Panc1 (cell line): ENCODE data around the gene RPL35.

Experiments
- CTCF ChIP-seq: fragments of 450-650 bp; IDR thresholded peaks from 2 replicates; pipeline ENCODE4 v1.5.1; 2017; ENCODE audit warnings: mild to moderate bottlenecking
- TCF7L2 ChIP-seq: IDR thresholded peaks from 2 replicates; pipeline ENCODE4 v1.6.1; 2011; ENCODE audit warnings: mild to moderate bottlenecking, low read depth, low read length, inconsistent platforms

GRCh38 chr9:124852121-124852828 lies 9.5 kb downstream of the RPL35 start:
- no peak for TF ChIP-seq CTCF
- TF ChIP-seq TCF7L2, result no peak
